KMS-11 (cell line): ENCODE results near the gene COMP.

ENCODE experiments used
- H2AFZ ChIP-seq: fragments of 200-600 bp; sonication (generic); 2 replicates; pipeline ENCODE4 v1.6.1; 2016; ENCODE audit warnings: antibody characterized with exemption, mixed run types, low read depth
- H3K27ac ChIP-seq: fragments of 200-600 bp; sonication (generic); 2 replicates; pipeline ENCODE4 v1.6.1; 2016; ENCODE audit warnings: mild to moderate bottlenecking, mixed run types
- H3K27me3 ChIP-seq: fragments of 200-600 bp; sonication (generic); 2 replicates; pipeline ENCODE4 v1.6.1; 2017; ENCODE audit warnings: mild to moderate bottlenecking, low read depth, mixed run types, moderate library complexity; ENCODE audit not compliant: insufficient read depth
- H3K36me3 ChIP-seq: fragments of 200-600 bp; sonication (generic); 2 replicates; pipeline ENCODE4 v1.6.1; 2017; ENCODE audit warnings: mild to moderate bottlenecking, mixed run types; ENCODE audit not compliant: insufficient read depth
- H3K4me1 ChIP-seq: fragments of 200-600 bp; sonication (generic); 2 replicates; pipeline ENCODE4 v1.6.1; 2016; ENCODE audit warnings: mild to moderate bottlenecking, low read depth, mixed run types; ENCODE audit not compliant: poor library complexity, severe bottlenecking
- H3K4me2 ChIP-seq: fragments of 200-600 bp; sonication (generic); 2 replicates; pipeline ENCODE4 v1.7.0; 2016; ENCODE audit warnings: mild to moderate bottlenecking, mixed run types
- H3K4me3 ChIP-seq: fragments of 200-600 bp; sonication (generic); IDR thresholded peaks from 2 replicates; pipeline ENCODE4 v1.6.1; 2017; ENCODE audit warnings: low read depth, low read length, mixed read lengths; ENCODE audit not compliant: insufficient read depth
- H3K79me2 ChIP-seq: fragments of 200-600 bp; sonication (generic); 2 replicates; pipeline ENCODE4 v1.6.1; 2016; ENCODE audit warnings: low read depth, mixed run types; ENCODE audit not compliant: insufficient read depth
- H3K9ac ChIP-seq: fragments of 200-600 bp; sonication (generic); 2 replicates; pipeline ENCODE4 v1.6.1; 2016; ENCODE audit warnings: mild to moderate bottlenecking, mixed run types
- H4K20me1 ChIP-seq: fragments of 200-600 bp; sonication (generic); 2 replicates; pipeline ENCODE4 v1.6.1; 2016; ENCODE audit warnings: mild to moderate bottlenecking, mixed run types; ENCODE audit not compliant: insufficient read depth
- TF ChIP-seq, protein P1 (sequence below): fragments of 200-600 bp; sonication (generic); conservative IDR thresholded peaks from 2 replicates; pipeline ENCODE4 v1.6.1; 2017; ENCODE audit warnings: low read depth, mild to moderate bottlenecking, antibody characterized with exemption, low read length, moderate library complexity, mixed read lengths

Gene COMP

DNA sequence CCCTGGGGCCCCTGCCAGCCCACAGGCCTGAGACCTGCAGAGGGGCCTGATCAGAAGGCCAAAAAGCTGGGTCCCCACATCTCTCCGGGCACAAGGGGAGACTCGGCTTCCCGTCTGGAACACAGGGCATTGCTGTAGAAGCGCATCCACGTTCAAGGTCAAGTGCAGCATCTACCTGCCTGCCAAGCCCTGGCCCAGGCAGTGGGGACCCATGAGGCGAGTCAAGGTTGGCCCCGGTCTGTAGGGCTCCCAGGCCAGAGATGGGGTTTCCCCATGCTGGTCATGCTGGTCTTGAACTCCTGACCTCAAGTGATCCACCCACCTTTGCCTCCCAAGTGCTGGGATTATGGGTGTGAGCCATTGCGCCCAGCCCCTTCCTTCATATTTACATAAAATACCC, 13.5 kb upstream of the COMP start:
- H3K27me3 ChIP-seq, result peaks cover 28% of the 10 kb centered on the region
- no peak overlapping the region for H3K9ac ChIP-seq
- no peaks in the 10 kb centered on the region for H3K4me1 ChIP-seq
- H3K79me2 ChIP-seq, result no peaks in the 10 kb centered on the region
- TF ChIP-seq, protein P1, sequence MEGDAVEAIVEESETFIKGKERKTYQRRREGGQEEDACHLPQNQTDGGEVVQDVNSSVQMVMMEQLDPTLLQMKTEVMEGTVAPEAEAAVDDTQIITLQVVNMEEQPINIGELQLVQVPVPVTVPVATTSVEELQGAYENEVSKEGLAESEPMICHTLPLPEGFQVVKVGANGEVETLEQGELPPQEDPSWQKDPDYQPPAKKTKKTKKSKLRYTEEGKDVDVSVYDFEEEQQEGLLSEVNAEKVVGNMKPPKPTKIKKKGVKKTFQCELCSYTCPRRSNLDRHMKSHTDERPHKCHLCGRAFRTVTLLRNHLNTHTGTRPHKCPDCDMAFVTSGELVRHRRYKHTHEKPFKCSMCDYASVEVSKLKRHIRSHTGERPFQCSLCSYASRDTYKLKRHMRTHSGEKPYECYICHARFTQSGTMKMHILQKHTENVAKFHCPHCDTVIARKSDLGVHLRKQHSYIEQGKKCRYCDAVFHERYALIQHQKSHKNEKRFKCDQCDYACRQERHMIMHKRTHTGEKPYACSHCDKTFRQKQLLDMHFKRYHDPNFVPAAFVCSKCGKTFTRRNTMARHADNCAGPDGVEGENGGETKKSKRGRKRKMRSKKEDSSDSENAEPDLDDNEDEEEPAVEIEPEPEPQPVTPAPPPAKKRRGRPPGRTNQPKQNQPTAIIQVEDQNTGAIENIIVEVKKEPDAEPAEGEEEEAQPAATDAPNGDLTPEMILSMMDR, result no peak
- H3K4me2 ChIP-seq, result no peak overlapping the region
- no peak overlapping the region for H3K27ac ChIP-seq
- no peak overlapping the region for H2AFZ ChIP-seq
- H4K20me1 ChIP-seq, result no peaks in the 10 kb centered on the region
- no peaks in the 10 kb centered on the region for H3K36me3 ChIP-seq
- no peak overlapping the region for H3K4me3 ChIP-seq

DNA sequence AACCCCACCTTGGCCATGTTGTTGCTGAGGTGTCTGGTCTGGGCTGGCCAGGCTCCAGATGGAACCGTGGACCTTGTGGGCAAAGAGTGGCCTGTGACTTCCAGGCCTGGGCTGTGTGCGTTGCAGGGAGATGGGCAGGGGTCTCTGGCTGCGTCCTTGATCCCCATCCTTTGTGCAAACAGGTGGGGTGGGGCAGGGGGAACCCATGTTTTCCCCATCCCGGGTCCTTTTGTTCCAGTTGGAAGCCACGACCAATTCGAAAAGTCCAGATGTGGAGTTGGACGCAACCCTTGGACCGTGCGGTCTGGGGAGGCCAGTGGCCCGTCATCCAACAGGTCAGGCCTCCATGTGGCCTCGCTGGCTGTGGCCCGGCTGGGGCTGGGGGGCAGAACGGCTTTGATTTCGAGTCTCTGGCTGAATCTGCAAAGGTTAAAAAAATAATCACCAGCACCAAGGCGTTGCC, 13.1 kb upstream of the COMP start:
- Histone ChIP-seq H3K9ac (no peak overlapping the region), H3K4me2 (no peak overlapping the region), H3K4me1 (no peaks in the 10 kb centered on the region), H3K79me2 (no peaks in the 10 kb centered on the region), H3K36me3 (no peaks in the 10 kb centered on the region), H4K20me1 (no peaks in the 10 kb centered on the region), H3K27me3 (peaks cover 26% of the 10 kb centered on the region), H3K27ac (no peak overlapping the region), H3K4me3 (no peak overlapping the region), H2AFZ (no peak overlapping the region)
- TF ChIP-seq, protein P1, result no peak

DNA sequence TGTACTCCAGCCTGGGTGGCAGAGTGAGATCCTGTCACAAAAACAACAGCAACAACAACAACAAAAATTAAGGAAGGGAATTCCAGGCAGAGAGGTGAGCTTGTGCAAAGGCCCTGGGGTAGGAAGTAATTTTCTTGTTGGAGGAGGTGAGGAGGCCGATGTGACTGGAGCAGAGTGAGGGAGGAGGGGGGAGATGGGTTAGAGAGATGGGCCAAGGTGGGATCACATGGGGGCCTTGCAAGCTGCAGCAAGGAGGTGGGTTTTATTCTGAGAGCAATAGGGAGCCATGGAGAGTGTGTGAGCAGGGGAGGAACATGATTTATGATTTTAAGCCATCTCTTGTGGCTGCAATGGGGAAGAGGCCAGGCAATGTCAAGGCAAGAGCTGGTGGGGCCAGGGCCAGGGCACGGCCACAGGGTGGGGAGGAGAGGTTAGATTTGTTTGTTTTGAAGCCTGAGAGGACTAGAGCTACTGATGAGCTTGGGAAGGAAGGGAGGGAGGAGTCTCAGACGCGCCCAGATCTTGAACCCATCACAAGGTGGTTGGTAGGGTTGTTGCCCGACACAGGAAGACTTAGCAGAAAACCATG, 12.5 kb upstream of the COMP start:
- Histone ChIP-seq H4K20me1 (no peaks in the 10 kb centered on the region), H3K9ac (no peak overlapping the region), H3K79me2 (no peaks in the 10 kb centered on the region), H3K4me2 (no peak overlapping the region), H3K27me3 (peaks cover 21% of the 10 kb centered on the region), H3K27ac (no peak overlapping the region), H3K4me3 (no peak overlapping the region), H3K36me3 (no peaks in the 10 kb centered on the region), H3K4me1 (no peaks in the 10 kb centered on the region), H2AFZ (no peak overlapping the region)
- TF ChIP-seq, protein P1, result no peak

DNA sequence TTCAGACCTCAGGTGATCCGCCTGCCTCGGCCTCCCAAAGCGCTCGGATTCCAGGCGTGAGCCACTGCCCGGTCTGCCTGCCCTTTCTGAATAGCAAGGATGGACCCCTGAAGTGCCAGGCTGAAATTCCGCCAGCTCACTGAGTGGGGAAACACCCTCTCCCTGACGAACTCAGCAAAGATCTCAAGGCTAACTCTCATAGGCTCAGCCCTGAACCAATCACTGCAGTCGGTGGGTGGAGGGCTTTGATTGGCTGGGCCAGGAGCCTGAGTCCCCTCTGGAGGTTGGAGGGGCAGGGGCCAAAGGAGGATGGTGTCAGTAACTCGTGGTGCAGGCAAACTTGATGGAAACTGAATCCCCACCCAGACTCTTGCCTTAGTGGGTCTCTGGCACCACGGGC, 11.2 kb upstream of the COMP start:
- no peaks in the 10 kb centered on the region for H3K79me2 ChIP-seq
- no peak overlapping the region for H2AFZ ChIP-seq
- H3K27ac ChIP-seq, result no peak overlapping the region
- TF ChIP-seq, protein P1, result no peak
- H3K9ac ChIP-seq, result no peak overlapping the region
- no peaks in the 10 kb centered on the region for H4K20me1 ChIP-seq
- H3K4me3 ChIP-seq, result no peak overlapping the region
- no peaks in the 10 kb centered on the region for H3K36me3 ChIP-seq
- peaks cover 23% of the 10 kb centered on the region for H3K27me3 ChIP-seq
- H3K4me1 ChIP-seq, result no peaks in the 10 kb centered on the region
- H3K4me2 ChIP-seq, result no peak overlapping the region
